ENCODE data around the gene VIPR1. TPM values are rescaled to one million over a fixed set of nuclear protein-coding genes. Genes with fewer than 3 reads are reported as not detected.

Gene VIPR1
- total RNA-seq, 1 experiment from 2014 or later, result 9.4 TPM

- ATAC-seq, result no peak; the same call in 1 of the 2 replicates
- Mint-ChIP-seq H3K9me3 (peaks cover 4% of the 10 kb centered on the region; the same call in 1 of the 2 replicates), H3K27ac (no peak overlapping the region), H3K4me3 (no peak overlapping the region), H3K4me1 (peaks cover 23% of the 10 kb centered on the region), H3K36me3 (no peaks in the 10 kb centered on the region), H3K27me3 (ENCODE audit: low read depth) (peaks cover 24% of the 10 kb centered on the region)
- TF ChIP-seq USF2 (CRISPR knock-in tag; IDR thresholded peaks at IDR 0.05), result peak; percentile 71
- TF ChIP-seq, protein P1, sequence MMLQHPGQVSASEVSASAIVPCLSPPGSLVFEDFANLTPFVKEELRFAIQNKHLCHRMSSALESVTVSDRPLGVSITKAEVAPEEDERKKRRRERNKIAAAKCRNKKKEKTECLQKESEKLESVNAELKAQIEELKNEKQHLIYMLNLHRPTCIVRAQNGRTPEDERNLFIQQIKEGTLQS (CRISPR knock-in tag; conservative IDR thresholded peaks at IDR 0.05), result no peak
- TF ChIP-seq IRF1 (CRISPR knock-in tag; IDR thresholded peaks at IDR 0.05), result no peak
- TF ChIP-seq, protein P2, sequence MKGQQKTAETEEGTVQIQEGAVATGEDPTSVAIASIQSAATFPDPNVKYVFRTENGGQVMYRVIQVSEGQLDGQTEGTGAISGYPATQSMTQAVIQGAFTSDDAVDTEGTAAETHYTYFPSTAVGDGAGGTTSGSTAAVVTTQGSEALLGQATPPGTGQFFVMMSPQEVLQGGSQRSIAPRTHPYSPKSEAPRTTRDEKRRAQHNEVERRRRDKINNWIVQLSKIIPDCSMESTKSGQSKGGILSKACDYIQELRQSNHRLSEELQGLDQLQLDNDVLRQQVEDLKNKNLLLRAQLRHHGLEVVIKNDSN (CRISPR knock-in tag; IDR thresholded peaks at IDR 0.05), result peak; percentile 35; the same call in 1 of the 2 replicates
- POLR2A ChIA-PET, result interaction anchor here (1.0 kb wide), 1 partner anchor 13 kb away, joined by 3 read pairs; the partner anchor contains the start of gene VIPR1
- CTCF ChIA-PET, result interaction anchor here (1.0 to 1.4 kb wide), 3 partner anchors 12 to 46 kb away, joined by 3 to 6 read pairs (median 3); no protein-coding TSS in a partner anchor
- no peak for DNase-seq (ENCODE audit: low spot score)
Observed at GRCh38 chr3:42489116-42489936, 13.1 kb upstream of the VIPR1 start.

GRCh38 chr3:42489937-42490227, 12.6 kb upstream of the VIPR1 start:
- Mint-ChIP-seq H3K4me3 (no peak overlapping the region), H3K9me3 (peaks cover 4% of the 10 kb centered on the region; the same call in 1 of the 2 replicates), H3K27me3 (ENCODE audit: low read depth) (peaks cover 22% of the 10 kb centered on the region), H3K27ac (no peak overlapping the region), H3K36me3 (no peaks in the 10 kb centered on the region), H3K4me1 (peaks cover 20% of the 10 kb centered on the region)
- CTCF ChIA-PET, result interaction anchor here (1.0 to 1.4 kb wide), 5 partner anchors 11 to 260 kb away, joined by 3 to 6 read pairs (median 4); partner anchors contain the start of gene VIPR1
- POLR2A ChIA-PET, result interaction anchor here (1.0 kb wide), 1 partner anchor 12 kb away, joined by 3 read pairs; the partner anchor contains the start of gene VIPR1
- ATAC-seq (no peak), DNase-seq (ENCODE audit: low spot score) (no peak)
- TF ChIP-seq ZNF138 (CRISPR knock-in tag; conservative IDR thresholded peaks at IDR 0.05), result no peak
- TF ChIP-seq PRDM15 (CRISPR knock-in tag; IDR thresholded peaks at IDR 0.05), result no peak
- TF ChIP-seq ZNF281 (CRISPR knock-in tag; IDR thresholded peaks at IDR 0.05), result no peak
- TF ChIP-seq TEAD1 (CRISPR knock-in tag; IDR thresholded peaks at IDR 0.05), result no peak
- TF ChIP-seq, protein P3, sequence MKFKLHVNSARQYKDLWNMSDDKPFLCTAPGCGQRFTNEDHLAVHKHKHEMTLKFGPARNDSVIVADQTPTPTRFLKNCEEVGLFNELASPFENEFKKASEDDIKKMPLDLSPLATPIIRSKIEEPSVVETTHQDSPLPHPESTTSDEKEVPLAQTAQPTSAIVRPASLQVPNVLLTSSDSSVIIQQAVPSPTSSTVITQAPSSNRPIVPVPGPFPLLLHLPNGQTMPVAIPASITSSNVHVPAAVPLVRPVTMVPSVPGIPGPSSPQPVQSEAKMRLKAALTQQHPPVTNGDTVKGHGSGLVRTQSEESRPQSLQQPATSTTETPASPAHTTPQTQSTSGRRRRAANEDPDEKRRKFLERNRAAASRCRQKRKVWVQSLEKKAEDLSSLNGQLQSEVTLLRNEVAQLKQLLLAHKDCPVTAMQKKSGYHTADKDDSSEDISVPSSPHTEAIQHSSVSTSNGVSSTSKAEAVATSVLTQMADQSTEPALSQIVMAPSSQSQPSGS (CRISPR knock-in tag; IDR thresholded peaks at IDR 0.05; ENCODE audit: borderline replicate concordance, low read depth), result no peak
- TF ChIP-seq ZNF232 (CRISPR knock-in tag; IDR thresholded peaks at IDR 0.05), result no peak
- no peak for TF ChIP-seq NR1H2 (CRISPR knock-in tag; IDR thresholded peaks at IDR 0.05)
- TF ChIP-seq, protein P4, sequence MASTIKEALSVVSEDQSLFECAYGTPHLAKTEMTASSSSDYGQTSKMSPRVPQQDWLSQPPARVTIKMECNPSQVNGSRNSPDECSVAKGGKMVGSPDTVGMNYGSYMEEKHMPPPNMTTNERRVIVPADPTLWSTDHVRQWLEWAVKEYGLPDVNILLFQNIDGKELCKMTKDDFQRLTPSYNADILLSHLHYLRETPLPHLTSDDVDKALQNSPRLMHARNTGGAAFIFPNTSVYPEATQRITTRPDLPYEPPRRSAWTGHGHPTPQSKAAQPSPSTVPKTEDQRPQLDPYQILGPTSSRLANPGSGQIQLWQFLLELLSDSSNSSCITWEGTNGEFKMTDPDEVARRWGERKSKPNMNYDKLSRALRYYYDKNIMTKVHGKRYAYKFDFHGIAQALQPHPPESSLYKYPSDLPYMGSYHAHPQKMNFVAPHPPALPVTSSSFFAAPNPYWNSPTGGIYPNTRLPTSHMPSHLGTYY (CRISPR knock-in tag; IDR thresholded peaks at IDR 0.05), result no peak
- TF ChIP-seq GABPB1 (CRISPR knock-in tag; IDR thresholded peaks at IDR 0.05), result no peak
- TF ChIP-seq ZSCAN18 (CRISPR knock-in tag; IDR thresholded peaks at IDR 0.05), result no peak
- TF ChIP-seq, protein P5, sequence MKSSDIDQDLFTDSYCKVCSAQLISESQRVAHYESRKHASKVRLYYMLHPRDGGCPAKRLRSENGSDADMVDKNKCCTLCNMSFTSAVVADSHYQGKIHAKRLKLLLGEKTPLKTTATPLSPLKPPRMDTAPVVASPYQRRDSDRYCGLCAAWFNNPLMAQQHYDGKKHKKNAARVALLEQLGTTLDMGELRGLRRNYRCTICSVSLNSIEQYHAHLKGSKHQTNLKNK (CRISPR knock-in tag; IDR thresholded peaks at IDR 0.05), result no peak
- no peak for TF ChIP-seq TEAD4 (CRISPR knock-in tag; IDR thresholded peaks at IDR 0.05)
